HCT116 (cell line): ENCODE measurements around the gene SORL1-AS1.
A peak's percentile ranks its signal among the peaks of the same experiment; 100 is the strongest.

Experiments
- ATAC-seq: fragments of 200-7000 bp; cut with Tn5 transposase; 2 replicates; pipeline ENCODE4 v1.9.1; 2020; ENCODE audit warnings: mild to moderate bottlenecking, moderate library complexity
- BruUV-seq: library from RNA; stranded (reverse); fragments of 400-500 nt; replicated peaks from 2 replicates; lab custom pipeline; 2021; lab: Mats Ljungman, UMichigan
- CTCF ChIA-PET: fragments of 300-600 bp; sonication (Branson Sonifier 250); formaldehyde crosslinking; loops from one replicate; lab custom pipeline; 2021; ENCODE audit warnings: antibody characterized with exemption; lab: Charles Lee
- POLR2A ChIA-PET: fragments of 300-600, 350-600 bp; sonication (Branson Sonifier 250); formaldehyde crosslinking; loops from one replicate; lab custom pipeline; 2021; ENCODE audit warnings: antibody characterized with exemption; lab: Charles Lee
- RAD21 ChIA-PET, 2 experiments: fragments of 300-600 bp; sonication (Branson Sonifier 250); formaldehyde crosslinking; loops; one replicate each; lab custom pipeline; 2023; ENCODE audit warnings: low total read pairs in 2 of 2; ENCODE audit not compliant: uncharacterized antibody in 2 of 2, unreplicated experiment in 2 of 2, low non-redundant PET in 1 of 2; lab: Charles Lee
- DNase-seq: peaks from one replicate; pipeline ENCODE4 v3.0.0-alpha.2; 2010; ENCODE audit warnings: low read depth, low spot score
- H2AFZ ChIP-seq: fragments of 200-600 bp; shearing (Covaris generic), sonication (generic); 2 replicates; pipeline ENCODE4 v1.6.1; 2017; ENCODE audit warnings: low read depth, mixed run types, mixed read lengths, antibody characterized with exemption, low read length; ENCODE audit not compliant: poor library complexity, severe bottlenecking
- H3K27ac ChIP-seq: 2 replicates; pipeline ENCODE4 v1.5.1; 2012; ENCODE audit warnings: low read depth, low read length
- H3K27me3 ChIP-seq: fragments of 200-600 bp; sonication (generic); 2 replicates; pipeline ENCODE4 v1.6.1; 2016; ENCODE audit warnings: mixed run types, low read length, mixed read lengths; ENCODE audit not compliant: insufficient read depth
- H3K36me3 ChIP-seq, 2 experiments: fragments of 200-500 bp in 1 of 2; fragments of 200-600 bp in 1 of 2; sonication (Bioruptor generic) in 1 of 2; sonication (generic) in 1 of 2; 2 replicates each; pipeline versions ENCODE4 v1.5.1 to v1.6.1; 2014 to 2016; ENCODE audit warnings: low read length in 2 of 2, inconsistent platforms in 1 of 2, mixed read lengths in 1 of 2, mixed run types in 1 of 2; ENCODE audit not compliant: insufficient read depth in 2 of 2, control insufficient read depth in 1 of 2
- H3K4me1 ChIP-seq, 2 experiments: fragments of 200-600 bp in 1 of 2; sonication (generic) in 1 of 2; 2 replicates each; pipeline versions ENCODE4 v1.5.1 to v1.6.1; 2012 to 2017; ENCODE audit warnings: low read length in 2 of 2, inconsistent platforms in 1 of 2, mild to moderate bottlenecking in 1 of 2, mixed read lengths in 1 of 2, mixed run types in 1 of 2, moderate library complexity in 1 of 2; ENCODE audit not compliant: insufficient read depth in 2 of 2, control insufficient read depth in 1 of 2
- H3K4me2 ChIP-seq: fragments of 200-600 bp; sonication (generic); 2 replicates; pipeline ENCODE4 v1.6.1; 2017; ENCODE audit warnings: mixed run types, low read length, mixed read lengths
- H3K4me3 ChIP-seq, 2 experiments: fragments of 200-600 bp in 1 of 2; sonication (generic) in 1 of 2; replicated peaks in 1 of 2; 2 replicates each; pipeline ENCODE4 v1.5.1; 2011 to 2016; ENCODE audit warnings: low read length in 2 of 2, control low read depth in 1 of 2, low read depth in 1 of 2, mild to moderate bottlenecking in 1 of 2, mixed read lengths in 1 of 2, mixed run types in 1 of 2
- H3K79me2 ChIP-seq: fragments of 200-600 bp; sonication (generic); 2 replicates; pipeline ENCODE4 v1.6.1; 2017; ENCODE audit warnings: mild to moderate bottlenecking, mixed run types, low read length, moderate library complexity, mixed read lengths; ENCODE audit not compliant: insufficient read depth
- H3K9ac ChIP-seq: fragments of 200-600 bp; sonication (generic); 2 replicates; pipeline ENCODE4 v1.6.1; 2016; ENCODE audit warnings: low read length, mixed read lengths
- H3K9me2 ChIP-seq: fragments of 200-600 bp; sonication (generic), shearing (Covaris generic); 2 replicates; pipeline ENCODE4 v1.6.1; 2017; ENCODE audit warnings: mixed run types, mild to moderate bottlenecking, moderate library complexity; ENCODE audit not compliant: insufficient read depth
- H3K9me3 ChIP-seq, 2 experiments: fragments of 200-500 bp in 1 of 2; fragments of 200-600 bp in 1 of 2; sonication (Bioruptor generic) in 1 of 2; sonication (generic) in 1 of 2; 2 replicates each; pipeline ENCODE4 v1.6.1; 2014 to 2017; ENCODE audit warnings: low read length in 2 of 2, mixed read lengths in 2 of 2, inconsistent platforms in 1 of 2, low read depth in 1 of 2, mild to moderate bottlenecking in 1 of 2, mixed run types in 1 of 2, moderate library complexity in 1 of 2; ENCODE audit not compliant: control insufficient read depth in 1 of 2, insufficient read depth in 1 of 2
- H4K20me1 ChIP-seq: fragments of 200-600 bp; sonication (generic), shearing (Covaris generic); 2 replicates; pipeline ENCODE4 v1.6.1; 2017; ENCODE audit warnings: mixed run types, mild to moderate bottlenecking, moderate library complexity; ENCODE audit not compliant: insufficient read depth
- EGR1 ChIP-seq: IDR thresholded peaks from 2 replicates; pipeline ENCODE4 v1.6.1; 2012; ENCODE audit warnings: low read depth
- EZH2 ChIP-seq: fragments of 200-600 bp; sonication (generic); IDR thresholded peaks from 2 replicates; pipeline ENCODE4 v1.6.1; 2017; ENCODE audit warnings: antibody characterized with exemption, mixed run types
- EZH2phosphoT487 ChIP-seq: fragments of 200-600 bp; IDR thresholded peaks from 2 replicates; pipeline ENCODE4 v1.6.1; 2018; ENCODE audit warnings: antibody characterized with exemption, borderline replicate concordance
- JUND ChIP-seq: IDR thresholded peaks from 2 replicates; pipeline ENCODE4 v1.6.1; 2012
- POLR2A ChIP-seq: IDR thresholded peaks from 2 replicates; pipeline ENCODE4 v1.7.0; 2011; ENCODE audit warnings: borderline replicate concordance; ENCODE audit not compliant: insufficient read depth, insufficient read length; ENCODE audit errors: extremely low read depth
- POLR2AphosphoS5 ChIP-seq: IDR thresholded peaks from 2 replicates; pipeline ENCODE4 v1.6.1; 2011; ENCODE audit warnings: mild to moderate bottlenecking, low read depth, low read length, moderate library complexity
- RAD21 ChIP-seq: IDR thresholded peaks from 2 replicates; pipeline ENCODE4 v1.6.1; 2012; ENCODE audit warnings: low read depth, mild to moderate bottlenecking
- SIN3A ChIP-seq: IDR thresholded peaks from 2 replicates; pipeline ENCODE4 v1.6.1; 2012; ENCODE audit warnings: low read depth
- ZNF274 ChIP-seq: fragments of 200-500 bp; sonication (Bioruptor generic); IDR thresholded peaks from 2 replicates; pipeline ENCODE4 v1.6.1; 2014; ENCODE audit warnings: mild to moderate bottlenecking, low read depth, low read length, inconsistent platforms
- intact Hi-C: fragments of 100-400 bp; cut with micrococcal nuclease; formaldehyde crosslinking; loops from 2 replicates; pipeline ENCODE4 v1.10.0; 2022
- TF ChIP-seq, protein P1 (sequence below), 3 experiments: fragments of 200-600 bp in 1 of 3; sonication (generic) in 1 of 3; IDR thresholded peaks in 2 of 3; conservative IDR thresholded peaks in 1 of 3; 2 replicates each; pipeline ENCODE4 v1.5.1; 2012 to 2017; ENCODE audit warnings: low read depth in 2 of 3, low read length in 2 of 3, antibody characterized with exemption in 1 of 3, borderline replicate concordance in 1 of 3, control low read depth in 1 of 3, mild to moderate bottlenecking in 1 of 3, mixed read lengths in 1 of 3, mixed run types in 1 of 3, moderate library complexity in 1 of 3; ENCODE audit not compliant: insufficient read depth in 1 of 3
- TF ChIP-seq, protein P2 (sequence below): IDR thresholded peaks from 2 replicates; pipeline ENCODE4 v1.6.1; 2012; ENCODE audit warnings: low read depth

The SORL1-AS1 gene

DNA sequence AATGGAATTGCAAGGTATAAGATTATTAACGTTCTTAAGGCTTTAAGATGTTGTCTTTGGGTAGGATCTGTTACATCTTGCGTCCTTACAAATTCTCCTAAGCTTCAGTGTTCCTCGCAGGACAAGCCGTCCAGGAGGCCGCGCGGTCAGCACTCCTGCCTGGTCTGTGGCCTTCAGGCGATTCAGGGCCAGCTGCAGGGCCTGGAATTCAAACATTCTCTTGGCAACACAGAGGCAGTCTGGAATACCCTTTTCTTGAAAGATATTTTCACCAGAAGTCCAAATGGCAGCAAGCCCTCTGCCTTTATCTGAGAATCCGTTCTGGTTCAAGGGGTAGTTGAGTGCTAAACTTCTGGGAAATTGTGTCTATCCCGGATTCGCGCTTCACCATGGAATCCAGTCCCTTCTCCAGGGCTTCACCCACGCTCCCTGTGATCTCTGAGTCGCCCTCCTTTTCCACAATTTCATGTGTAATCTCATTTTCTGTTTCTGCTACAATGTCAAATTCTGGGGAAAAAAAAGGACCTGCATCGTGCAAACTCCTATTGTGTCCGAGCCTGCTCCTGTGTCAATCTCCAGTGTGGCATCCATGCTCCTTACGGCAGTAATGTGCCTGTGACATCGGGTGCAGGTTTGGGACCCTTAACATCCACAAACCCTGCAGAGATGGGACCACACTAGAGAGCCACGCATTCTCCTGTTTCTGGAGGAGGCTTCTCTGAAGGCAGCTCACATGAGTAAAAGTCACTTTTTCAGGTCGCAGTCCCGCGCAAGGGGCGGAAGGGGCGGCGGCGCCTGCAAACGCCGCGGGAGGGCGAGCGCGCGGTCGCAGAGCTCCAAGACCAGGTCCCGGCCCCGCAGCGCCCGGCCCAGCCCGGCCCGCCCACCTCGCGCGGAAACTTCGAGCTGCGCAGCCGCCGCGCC is 26.0 kb downstream of the SORL1-AS1 start:
- H3K36me3 ChIP-seq: no peaks in the 10 kb centered on the region
- peaks cover 0 to 8% of the 10 kb centered on the region in 2 experiments; a peak in 1 of 4 replicates for H3K4me1 ChIP-seq
- CTCF ChIA-PET: interaction anchor here (1.0 kb wide), 2 partner anchors 9 to 165 kb away, joined by 4 to 5 read pairs; no protein-coding TSS in a partner anchor
- H3K9me2 ChIP-seq: no peaks in the 10 kb centered on the region
- RAD21 ChIA-PET: no interaction called here
- H3K4me3 ChIP-seq: peak overlapping the region; percentile 34 to 53
- intact Hi-C loops: no loop called here
- H3K79me2 ChIP-seq: no peaks in the 10 kb centered on the region
- H3K4me2 ChIP-seq: peak overlapping the region; percentile 82
- H4K20me1 ChIP-seq: no peaks in the 10 kb centered on the region
- no peak overlapping the region for H3K27ac ChIP-seq
- no TSS peak for BruUV-seq
- H3K9me3 ChIP-seq: no peaks in the 10 kb centered on the region
- H2AFZ ChIP-seq: peak overlapping the region; percentile 98
- ATAC-seq (peak; percentile 98), DNase-seq (peak; percentile 12)
- no peaks in the 10 kb centered on the region for H3K27me3 ChIP-seq
- peak overlapping the region; percentile 20; the same call in 1 of the 2 replicates for H3K9ac ChIP-seq
- POLR2A ChIA-PET: interaction anchor here (1.1 to 1.7 kb wide), 2 partner anchors 9 to 134 kb away, joined by 3 to 4 read pairs; partner anchors contain the start of gene SC5D
- no peak for TF ChIP-seq POLR2AphosphoS5
- TF ChIP-seq RAD21: no peak
- TF ChIP-seq EZH2phosphoT487: no peak
- TF ChIP-seq EZH2: no peak

DNA sequence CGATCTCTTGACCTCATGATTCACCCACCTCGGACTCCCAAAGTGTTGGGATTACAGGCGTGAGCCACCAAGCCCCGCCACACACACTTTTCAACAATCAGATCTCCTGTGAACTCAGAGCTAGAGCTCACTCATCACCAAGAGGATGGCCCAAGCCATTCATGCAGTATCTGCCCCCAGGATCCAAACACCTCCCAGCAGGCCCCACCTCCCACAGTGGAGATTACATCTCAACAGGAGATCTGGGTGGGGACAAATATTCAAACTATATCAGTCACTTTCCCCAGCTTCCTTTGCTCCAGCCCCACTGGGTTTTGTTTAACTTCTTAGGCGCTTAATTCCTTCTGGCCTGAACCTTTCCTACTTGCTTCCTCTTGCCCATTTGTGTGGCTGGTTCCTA is 26.9 kb downstream of the SORL1-AS1 start:
- Histone ChIP-seq H3K9ac (no peak overlapping the region), H4K20me1 (no peaks in the 10 kb centered on the region), H3K27ac (no peak overlapping the region), H3K4me1 (peaks cover 0 to 8% of the 10 kb centered on the region in 2 experiments; a peak in 1 of 4 replicates), H3K9me3 (no peaks in the 10 kb centered on the region), H3K4me2 (no peak overlapping the region), H3K79me2 (no peaks in the 10 kb centered on the region), H2AFZ (no peak overlapping the region), H3K27me3 (no peaks in the 10 kb centered on the region), H3K9me2 (no peaks in the 10 kb centered on the region), H3K36me3 (no peaks in the 10 kb centered on the region), H3K4me3 (no peak overlapping the region)
- intact Hi-C loops: no loop called here
- no peak for DNase-seq
- RAD21 ChIA-PET: no interaction called here
- POLR2A ChIA-PET: no interaction called here
- TF ChIP-seq, protein P1, sequence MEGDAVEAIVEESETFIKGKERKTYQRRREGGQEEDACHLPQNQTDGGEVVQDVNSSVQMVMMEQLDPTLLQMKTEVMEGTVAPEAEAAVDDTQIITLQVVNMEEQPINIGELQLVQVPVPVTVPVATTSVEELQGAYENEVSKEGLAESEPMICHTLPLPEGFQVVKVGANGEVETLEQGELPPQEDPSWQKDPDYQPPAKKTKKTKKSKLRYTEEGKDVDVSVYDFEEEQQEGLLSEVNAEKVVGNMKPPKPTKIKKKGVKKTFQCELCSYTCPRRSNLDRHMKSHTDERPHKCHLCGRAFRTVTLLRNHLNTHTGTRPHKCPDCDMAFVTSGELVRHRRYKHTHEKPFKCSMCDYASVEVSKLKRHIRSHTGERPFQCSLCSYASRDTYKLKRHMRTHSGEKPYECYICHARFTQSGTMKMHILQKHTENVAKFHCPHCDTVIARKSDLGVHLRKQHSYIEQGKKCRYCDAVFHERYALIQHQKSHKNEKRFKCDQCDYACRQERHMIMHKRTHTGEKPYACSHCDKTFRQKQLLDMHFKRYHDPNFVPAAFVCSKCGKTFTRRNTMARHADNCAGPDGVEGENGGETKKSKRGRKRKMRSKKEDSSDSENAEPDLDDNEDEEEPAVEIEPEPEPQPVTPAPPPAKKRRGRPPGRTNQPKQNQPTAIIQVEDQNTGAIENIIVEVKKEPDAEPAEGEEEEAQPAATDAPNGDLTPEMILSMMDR (IDR thresholded peaks at IDR 0.05 in 2 of 3, conservative IDR thresholded peaks at IDR 0.05 in 1 of 3; ENCODE audit: borderline replicate concordance in 1 of 3, insufficient read depth in 1 of 3, low read depth in 2 of 3, low read length in 2 of 3): no peak
- no peak for TF ChIP-seq POLR2A
- TF ChIP-seq SIN3A: no peak
- TF ChIP-seq, protein P2, sequence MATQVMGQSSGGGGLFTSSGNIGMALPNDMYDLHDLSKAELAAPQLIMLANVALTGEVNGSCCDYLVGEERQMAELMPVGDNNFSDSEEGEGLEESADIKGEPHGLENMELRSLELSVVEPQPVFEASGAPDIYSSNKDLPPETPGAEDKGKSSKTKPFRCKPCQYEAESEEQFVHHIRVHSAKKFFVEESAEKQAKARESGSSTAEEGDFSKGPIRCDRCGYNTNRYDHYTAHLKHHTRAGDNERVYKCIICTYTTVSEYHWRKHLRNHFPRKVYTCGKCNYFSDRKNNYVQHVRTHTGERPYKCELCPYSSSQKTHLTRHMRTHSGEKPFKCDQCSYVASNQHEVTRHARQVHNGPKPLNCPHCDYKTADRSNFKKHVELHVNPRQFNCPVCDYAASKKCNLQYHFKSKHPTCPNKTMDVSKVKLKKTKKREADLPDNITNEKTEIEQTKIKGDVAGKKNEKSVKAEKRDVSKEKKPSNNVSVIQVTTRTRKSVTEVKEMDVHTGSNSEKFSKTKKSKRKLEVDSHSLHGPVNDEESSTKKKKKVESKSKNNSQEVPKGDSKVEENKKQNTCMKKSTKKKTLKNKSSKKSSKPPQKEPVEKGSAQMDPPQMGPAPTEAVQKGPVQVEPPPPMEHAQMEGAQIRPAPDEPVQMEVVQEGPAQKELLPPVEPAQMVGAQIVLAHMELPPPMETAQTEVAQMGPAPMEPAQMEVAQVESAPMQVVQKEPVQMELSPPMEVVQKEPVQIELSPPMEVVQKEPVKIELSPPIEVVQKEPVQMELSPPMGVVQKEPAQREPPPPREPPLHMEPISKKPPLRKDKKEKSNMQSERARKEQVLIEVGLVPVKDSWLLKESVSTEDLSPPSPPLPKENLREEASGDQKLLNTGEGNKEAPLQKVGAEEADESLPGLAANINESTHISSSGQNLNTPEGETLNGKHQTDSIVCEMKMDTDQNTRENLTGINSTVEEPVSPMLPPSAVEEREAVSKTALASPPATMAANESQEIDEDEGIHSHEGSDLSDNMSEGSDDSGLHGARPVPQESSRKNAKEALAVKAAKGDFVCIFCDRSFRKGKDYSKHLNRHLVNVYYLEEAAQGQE: no peak
- TF ChIP-seq EGR1: no peak
- no peak for TF ChIP-seq JUND
- TF ChIP-seq RAD21: no peak
- no peak for TF ChIP-seq ZNF274
- BruUV-seq: no TSS peak
- no peak for ATAC-seq
- CTCF ChIA-PET: no interaction called here
